HG03045 (cell line): ENCODE results near the gene JAML.

ENCODE experiments used
- ATAC-seq: cut with Tn5 transposase; IDR thresholded peaks from one replicate; pipeline ENCODE4 v1.9.1; 2021; ENCODE audit warnings: mild to moderate bottlenecking, moderate library complexity; ENCODE audit not compliant: unreplicated experiment

The JAML gene

GRCh38 chr11:118217575-118217974 is 7.2 kb downstream of the JAML start:
- ATAC-seq: no peak

DNA sequence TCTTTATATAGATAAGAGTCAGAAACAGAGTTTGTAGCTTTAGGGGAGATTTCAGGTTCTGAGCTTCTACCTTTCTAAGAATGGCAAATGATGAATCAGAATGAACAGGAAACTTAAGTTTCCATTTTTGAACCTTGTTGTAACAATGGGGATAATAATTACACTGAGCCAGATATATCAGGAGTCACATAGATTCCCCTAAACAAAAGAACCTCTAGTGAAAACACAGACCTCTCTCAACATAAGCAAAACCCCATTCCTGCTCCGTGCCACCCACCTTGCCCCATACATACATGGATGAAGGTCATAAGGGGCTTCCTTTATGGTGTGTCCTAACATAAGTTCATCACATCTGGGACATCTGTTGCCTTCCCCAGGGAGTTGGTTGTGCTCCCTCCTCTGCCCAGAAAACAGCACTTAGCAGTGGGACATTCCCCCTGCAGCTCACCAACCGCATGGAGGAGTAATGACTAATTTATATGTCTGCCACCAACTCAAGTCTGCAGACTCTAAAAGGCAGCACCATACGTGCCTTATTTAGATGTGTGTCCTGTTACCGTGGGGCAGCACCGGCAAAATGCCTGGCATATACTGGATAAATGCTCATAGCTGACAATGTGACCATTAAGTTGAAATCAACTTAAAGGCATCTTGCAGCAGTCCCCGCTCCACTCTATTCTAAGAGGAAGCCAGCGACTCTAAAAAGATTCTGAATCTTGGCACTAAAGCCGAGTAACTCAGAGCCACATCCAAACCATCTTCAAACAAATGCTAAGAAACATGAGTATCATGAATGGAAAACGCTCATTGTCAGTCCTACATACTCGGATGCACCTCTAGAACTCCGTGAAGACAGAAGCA is 8.0 kb downstream of the JAML start:
- peak; percentile 39 for ATAC-seq

DNA sequence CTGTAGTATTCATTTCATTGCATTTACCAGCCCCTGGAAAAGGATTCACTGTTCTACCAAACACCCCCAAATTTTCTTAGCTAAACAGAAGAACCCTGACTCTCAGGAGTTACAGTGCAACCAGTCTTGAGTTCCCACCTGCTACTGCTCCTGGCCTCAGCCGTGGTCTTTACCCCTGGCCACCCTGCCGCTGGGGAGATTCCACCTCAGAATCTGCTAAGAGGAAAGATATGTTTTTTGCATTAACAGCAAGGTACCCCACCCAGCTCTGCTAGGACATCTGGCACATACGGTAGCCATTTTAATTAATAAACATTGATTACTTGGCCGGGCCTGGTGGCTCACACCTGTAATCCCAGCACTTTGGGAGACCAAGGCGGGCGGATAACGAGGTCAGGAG is 9.0 kb downstream of the JAML start:
- ATAC-seq: no peak

DNA sequence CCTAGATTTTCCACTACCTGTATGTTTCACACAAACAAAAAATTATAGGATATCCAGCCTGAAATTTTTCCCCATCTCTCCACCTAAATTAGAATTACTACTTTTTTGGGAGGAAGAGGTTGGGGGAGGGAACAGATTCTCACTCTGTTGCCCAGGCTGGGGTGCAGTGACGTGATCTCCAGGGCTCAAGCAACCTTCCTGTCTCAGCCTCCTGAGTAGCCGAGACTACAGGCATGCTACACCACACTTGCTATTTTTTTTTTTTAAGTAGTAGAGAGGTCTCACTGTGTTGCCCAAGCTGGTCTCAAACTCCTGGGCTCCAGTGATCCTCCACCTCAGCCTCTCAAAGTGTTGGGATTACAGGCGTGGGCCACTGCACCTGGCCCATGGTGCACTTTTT is 9.5 kb downstream of the JAML start:
- no peak for ATAC-seq

- ATAC-seq: no peak
Observed at GRCh38 chr11:118214210-118214914, 10.4 kb downstream of the JAML start.

- ATAC-seq: no peak
Observed at GRCh38 chr11:118213781-118214180, 11.0 kb downstream of the JAML start.

GRCh38 chr11:118213201-118213600 is 11.6 kb downstream of the JAML start:
- no peak for ATAC-seq

- no peak for ATAC-seq
Observed at GRCh38 chr11:118212781-118213191, 12.0 kb downstream of the JAML start.

DNA sequence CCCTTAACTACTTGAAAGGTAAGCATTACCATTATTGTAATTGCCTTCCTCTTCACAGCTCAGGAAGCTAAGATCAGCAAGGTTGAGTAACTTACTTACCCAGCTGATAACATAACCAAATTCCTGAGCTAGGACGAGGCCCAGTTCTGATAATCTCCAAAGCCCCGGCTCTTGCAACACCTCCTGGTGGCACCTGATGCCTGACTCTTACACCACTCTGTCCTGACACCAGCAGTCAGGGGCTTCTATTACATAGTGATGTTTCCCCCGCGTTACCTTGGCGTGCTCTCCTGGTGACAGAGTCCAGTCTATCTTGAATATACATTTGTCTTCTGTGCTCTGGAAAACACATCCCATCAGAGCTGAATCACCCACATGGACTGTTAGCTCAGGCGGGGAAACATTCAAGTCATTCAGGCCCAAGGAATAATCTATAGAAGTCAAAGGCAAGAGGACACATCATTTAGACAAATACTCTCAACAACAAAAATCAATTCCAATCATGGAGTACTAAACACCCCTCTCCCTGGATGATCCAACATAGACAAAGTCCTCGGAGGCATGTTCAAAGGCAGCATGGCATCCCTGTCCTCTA is 12.6 kb downstream of the JAML start:
- ATAC-seq: no peak

DNA sequence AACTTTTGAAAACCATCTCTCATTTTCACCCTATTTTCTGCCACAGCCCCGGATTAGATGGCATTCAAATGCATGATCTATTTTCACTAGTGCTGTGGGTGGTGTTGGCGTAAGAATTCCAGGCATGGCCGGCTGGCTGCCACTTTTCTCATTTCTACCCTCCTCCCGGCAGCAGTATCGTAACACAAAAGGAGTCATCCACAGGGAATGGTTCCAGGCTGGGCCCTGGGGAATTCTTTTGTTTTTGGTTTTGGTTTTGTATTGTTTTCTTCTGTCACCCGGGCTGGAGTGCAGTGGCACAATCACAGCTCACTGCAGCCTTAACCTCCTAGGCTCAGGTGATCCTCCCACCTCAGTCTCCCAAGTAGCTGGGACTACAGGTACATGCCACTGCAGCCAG is 13.8 kb downstream of the JAML start:
- ATAC-seq: no peak

DNA sequence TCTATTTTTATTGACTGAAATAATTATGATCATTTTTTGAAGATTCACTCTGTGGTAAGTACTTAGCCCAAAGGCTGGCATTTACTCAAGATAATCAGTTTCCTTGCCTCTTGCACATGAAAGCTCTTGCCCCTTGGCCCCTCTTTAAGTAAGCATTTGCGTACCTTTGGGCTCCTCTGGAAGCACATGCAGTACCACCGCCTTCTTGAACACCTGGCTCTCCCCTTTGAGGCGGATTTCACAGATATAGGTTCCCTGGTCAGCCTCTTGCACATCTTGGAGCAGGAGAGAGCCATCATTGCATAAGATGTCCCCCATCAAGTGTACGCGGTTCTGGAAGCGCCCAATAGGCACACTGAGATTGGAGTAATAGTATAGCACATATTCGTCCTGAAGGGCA is 14.5 kb downstream of the JAML start:
- no peak for ATAC-seq

GRCh38 chr11:118209033-118209432 is 15.8 kb downstream of the JAML start:
- no peak for ATAC-seq

DNA sequence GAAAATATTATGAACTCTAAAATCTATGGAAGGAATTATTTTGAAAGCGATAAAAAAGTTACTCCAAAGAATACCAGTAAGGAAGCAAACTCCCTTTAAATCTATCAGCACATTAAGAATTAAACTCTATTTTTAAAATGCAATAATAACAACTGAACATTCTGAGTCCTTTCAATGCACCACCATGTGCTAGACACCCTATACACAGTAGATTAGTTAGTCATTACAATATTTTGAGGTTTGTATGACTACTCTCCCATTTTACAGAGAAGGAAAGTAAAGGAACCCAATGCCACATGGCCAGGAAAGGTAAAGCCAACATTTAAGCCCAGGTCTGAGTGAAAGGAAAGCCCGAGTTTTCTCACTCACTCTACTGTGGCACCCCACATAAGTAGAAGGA is 17.7 kb downstream of the JAML start:
- ATAC-seq: no peak

GRCh38 chr11:118206391-118207031 is 18.3 kb downstream of the JAML start:
- no peak for ATAC-seq

DNA sequence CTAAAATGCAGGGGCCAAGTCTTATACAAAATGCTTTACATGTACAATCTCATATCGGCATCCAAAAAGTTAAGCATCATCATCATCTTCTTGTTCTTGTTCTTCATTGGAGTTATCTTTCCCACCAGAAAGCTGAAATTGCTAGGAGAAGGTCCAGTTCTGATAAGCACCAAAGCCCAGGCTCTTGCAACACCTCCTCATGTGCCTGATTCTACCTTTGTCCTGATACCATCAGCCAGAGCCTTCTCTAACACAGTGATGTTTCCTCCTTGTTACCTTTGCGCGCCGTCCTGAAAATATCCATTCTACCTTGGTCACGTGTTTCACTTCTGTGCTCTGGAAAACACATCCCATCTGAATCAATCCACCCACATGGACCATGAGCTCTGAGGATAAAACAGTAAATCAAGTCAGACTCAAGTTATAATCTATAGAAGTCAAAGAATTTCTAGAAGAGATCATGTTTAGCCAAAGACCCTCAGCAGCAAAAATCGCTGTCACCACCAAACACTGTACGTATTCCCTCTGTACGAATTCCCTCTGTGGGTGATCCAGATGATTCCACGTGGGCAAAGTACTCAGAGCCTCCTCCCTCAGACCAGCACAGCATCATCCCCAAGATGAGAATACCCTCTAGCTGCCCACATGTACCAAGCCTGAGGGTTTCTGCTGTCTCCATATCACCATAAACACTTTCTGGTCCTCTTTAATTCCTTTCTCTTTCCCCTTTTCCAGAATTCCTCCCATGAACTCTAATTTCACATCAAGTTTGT is 19.0 kb downstream of the JAML start:
- ATAC-seq: no peak

- ATAC-seq: no peak
Observed at GRCh38 chr11:118202599-118203422, 22.0 kb downstream of the JAML start.

GRCh38 chr11:118201966-118202365 is 22.8 kb downstream of the JAML start:
- ATAC-seq: no peak

GRCh38 chr11:118200901-118201680 is 23.7 kb downstream of the JAML start:
- ATAC-seq: no peak

DNA sequence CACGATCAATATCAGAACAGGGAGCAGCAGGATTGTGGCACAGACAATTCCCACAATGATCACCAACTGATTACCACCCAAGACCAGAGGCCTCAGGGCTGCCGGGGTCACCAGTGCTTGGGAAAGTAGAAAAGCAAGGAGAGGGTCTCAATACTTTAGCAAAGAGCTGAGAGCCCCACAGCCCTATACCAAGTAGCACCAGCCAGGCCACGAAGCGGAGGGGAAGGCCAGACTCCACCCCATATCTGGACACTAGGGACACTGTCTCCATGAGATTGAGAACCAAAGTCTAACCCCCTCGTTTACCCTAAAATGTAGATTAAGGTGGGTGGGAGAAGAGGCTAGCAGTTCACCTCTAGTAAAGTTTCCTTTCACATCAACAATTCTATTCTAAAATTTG is 24.3 kb downstream of the JAML start:
- ATAC-seq: no peak
